GM15510 (cell line): ENCODE measurements around the gene ZFAND4.

Experiments used
- POLR2A ChIP-seq: IDR thresholded peaks from 3 replicates; pipeline ENCODE4 v1.6.1; 2011; ENCODE audit warnings: borderline replicate concordance; ENCODE audit not compliant: insufficient read length; ENCODE audit errors: extremely low read depth

The ZFAND4 gene

GRCh38 chr10:45592432-45592831 is 80.1 kb downstream of the ZFAND4 start:
- no peak for TF ChIP-seq POLR2A

GRCh38 chr10:45591280-45591679 is 81.3 kb downstream of the ZFAND4 start:
- TF ChIP-seq POLR2A: no peak

GRCh38 chr10:45589868-45590267 is 82.7 kb downstream of the ZFAND4 start:
- no peak for TF ChIP-seq POLR2A

DNA sequence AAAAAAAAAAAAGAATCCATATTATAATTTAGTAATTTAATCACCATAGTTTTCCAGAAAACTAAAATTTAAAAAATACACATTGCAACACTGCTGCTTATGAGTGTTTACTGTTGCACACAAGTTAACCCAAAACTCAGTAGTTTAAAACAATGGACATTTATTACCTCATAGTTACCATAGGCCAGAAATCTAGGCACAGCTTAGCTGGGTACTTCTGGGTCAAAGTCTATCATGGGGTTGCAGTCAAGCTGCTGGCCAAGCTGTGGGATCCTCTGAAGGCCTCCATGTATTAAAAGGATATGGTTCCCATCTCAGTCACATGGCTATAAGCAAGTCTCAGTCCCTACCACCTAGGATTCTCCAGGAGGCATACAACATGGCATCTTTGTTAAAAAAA is 83.6 kb downstream of the ZFAND4 start:
- no peak for TF ChIP-seq POLR2A

DNA sequence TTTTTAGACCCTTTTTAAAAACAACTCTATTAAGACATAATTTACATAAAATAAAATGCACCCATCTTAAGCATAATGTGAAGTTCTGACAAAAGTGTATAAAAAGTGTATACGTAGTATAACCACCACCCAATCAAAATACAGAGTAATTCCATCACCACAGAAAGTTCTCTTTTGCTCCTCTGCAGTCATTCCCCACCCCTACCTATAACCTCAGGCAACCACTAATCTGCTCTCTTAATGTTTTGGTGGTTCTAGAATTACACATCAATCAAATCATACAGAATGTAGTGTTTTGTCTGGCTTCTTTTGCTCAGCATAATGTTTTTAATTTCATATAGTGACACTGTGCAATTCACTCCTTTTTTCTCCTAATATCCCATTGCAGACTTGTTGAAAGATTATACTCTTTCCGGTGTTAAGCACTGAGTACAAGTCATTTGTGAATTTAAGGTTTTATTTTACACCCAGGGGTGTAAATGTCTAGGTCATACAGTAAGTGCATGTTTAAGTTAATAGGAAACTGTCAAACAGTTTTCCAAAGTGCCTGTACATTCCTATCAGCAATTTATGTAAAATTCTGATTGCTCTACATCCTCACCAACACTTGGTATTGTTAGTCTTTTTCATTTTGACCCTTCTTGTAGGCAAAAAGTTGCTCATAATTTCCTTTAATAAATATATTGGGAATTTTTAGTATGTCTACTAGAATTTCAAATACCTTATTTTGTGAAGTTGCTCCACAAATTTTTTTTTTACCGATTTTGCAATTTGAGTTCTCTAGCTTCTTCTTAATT is 86.3 kb downstream of the ZFAND4 start:
- no peak for TF ChIP-seq POLR2A

GRCh38 chr10:45585131-45585530 is 87.4 kb downstream of the ZFAND4 start:
- TF ChIP-seq POLR2A: no peak

DNA sequence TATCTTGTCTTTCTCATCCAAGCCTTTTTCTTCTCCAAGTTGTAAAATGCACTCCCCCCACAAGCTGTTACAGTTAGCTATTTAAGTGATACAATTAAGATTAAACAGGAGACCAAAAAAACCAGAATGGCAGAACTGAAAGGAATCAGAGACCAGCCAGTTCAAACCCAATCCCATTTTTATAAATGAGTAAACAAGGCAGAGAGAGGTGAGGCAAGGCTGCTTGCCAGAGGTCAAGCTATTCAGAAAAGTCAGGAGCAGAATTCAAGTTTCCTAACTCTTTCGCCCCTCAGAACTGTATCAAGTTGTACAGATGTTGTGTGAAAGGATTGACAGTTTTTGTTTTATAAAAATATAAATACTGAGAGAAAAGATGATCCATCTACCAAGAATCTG is 90.2 kb downstream of the ZFAND4 start:
- TF ChIP-seq POLR2A: no peak

GRCh38 chr10:45581582-45582385 is 90.8 kb downstream of the ZFAND4 start:
- no peak for TF ChIP-seq POLR2A

DNA sequence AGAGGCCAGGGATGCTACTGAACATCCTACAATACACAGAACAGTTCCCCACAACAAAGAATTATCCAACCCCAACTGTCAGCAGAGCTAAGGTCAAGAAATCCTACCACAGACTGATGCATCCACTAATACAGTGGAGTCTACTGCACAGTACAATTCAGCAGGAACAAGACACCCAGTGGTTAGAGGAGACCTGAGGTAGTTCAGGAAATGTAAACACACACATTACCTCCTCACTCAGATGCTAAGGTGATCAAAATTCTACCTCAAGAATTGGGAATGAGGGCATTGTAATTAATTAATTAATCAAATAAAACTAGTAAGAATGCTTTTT is 91.4 kb downstream of the ZFAND4 start:
- no peak for TF ChIP-seq POLR2A

DNA sequence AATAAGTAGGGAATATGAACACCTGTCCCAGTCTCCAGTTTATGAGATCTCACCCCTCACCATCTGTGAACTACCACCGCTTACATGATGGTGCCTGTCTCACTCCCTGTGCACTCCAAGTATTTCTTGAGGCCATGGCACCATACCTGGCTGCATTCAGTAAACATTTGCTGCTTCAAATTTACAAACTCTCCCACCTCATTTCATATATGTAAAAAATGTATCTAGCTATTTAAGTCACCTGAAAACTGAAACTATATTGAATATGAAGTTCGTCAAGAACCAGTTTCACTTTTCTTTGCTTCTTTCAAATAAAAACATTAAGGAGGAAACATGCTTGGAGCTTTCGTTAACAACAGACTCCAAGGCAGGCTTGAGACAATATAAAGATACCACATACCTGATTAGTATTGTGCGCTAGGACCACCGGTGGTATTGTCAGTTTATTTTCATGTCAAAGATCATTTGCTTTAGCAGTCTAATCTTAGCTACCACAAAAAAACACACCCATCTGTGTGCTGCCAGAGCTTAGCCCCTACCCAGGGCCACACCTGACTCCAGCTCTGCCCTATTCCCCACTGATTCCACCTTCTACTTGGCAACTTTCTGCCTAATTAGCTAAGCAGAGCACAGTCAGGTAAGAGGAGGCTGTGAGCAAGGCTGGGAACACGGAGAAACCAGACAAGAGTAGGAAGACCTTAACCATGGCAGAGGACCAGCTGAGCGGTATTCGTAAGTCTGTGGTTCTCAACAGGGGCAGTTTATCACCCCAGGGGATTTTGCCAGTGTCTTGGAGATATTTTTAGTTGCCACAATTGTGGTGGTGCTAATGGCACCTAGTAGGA is 92.0 kb downstream of the ZFAND4 start:
- no peak for TF ChIP-seq POLR2A

DNA sequence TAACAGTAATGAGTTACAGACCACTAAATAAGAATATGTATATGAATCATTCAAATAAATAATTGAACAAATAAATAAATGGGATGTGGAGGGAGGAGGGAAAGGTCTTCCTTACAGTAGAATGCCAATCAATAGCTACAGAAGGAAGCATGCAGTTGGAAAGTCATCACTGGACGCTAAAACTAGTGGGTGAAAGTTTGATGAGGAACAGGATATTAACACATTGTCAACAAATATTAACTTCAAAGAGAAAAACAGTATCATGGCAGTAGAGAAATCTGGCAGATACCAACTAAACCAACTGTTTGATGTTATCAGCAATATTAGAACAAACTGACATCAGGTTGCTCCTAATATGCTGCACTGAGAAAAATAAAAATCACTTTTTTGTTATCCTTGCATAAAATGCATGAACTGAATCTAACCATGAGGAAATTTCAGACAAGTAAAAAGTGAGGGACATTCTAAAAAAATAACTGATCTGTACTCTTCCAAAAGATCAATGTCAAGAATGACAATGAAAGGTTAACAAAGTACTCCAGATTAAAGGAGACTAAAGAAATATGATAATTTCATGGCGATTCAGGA is 94.1 kb downstream of the ZFAND4 start:
- no peak for TF ChIP-seq POLR2A

GRCh38 chr10:45575966-45576597 is 96.5 kb downstream of the ZFAND4 start:
- no peak for TF ChIP-seq POLR2A

DNA sequence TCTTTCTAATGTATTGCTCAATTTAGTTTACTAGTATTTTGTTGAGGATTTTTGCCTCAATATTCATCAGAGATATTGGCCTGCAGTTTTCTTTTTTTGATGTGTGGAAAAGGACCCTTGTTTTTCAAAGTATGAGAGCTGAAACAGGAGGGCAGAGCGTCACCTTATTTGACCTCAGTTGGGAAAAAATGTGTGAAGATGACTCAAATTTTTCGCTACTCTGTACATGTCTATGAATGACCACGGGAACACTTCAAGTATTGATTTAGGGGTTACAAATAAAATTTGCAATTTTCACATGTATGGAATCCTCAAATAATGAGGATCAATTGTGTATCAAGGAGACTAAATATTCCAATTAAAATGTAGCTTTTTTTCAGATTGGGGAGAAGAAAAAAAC is 103.1 kb downstream of the ZFAND4 start:
- no peak for TF ChIP-seq POLR2A

DNA sequence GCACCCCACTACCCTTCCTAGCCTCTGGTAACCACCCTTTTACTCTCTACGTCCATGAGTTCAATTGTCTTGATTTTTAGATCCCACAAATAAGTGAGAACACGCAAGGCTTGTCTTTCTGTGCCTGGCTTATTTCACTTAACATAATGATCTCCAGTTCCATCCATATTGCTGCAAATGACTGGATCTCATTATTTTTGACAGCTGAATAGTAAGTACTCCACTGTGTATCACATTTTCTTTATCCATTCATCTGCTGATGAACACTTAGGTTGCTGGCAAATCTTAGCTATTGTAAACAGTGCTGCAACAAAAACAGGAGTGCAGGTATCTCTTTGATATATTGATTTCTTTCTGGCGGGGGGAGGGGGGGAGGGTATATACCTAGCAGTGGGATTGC is 106.2 kb downstream of the ZFAND4 start:
- TF ChIP-seq POLR2A: no peak
